HEK293 (cell line): ENCODE measurements around the gene RPL13A.

Experiments
- INSM2 ChIP-seq: fragments of 450-650 bp; formaldehyde crosslinking; IDR thresholded peaks from 2 replicates; pipeline ENCODE4 v1.5.1; 2016; ENCODE audit warnings: missing biosample characterization, missing genetic modification characterization
- MYNN ChIP-seq: fragments of 450-650 bp; formaldehyde crosslinking; IDR thresholded peaks from 2 replicates; pipeline ENCODE4 v1.5.1; 2016; ENCODE audit warnings: missing biosample characterization, missing genetic modification characterization, borderline replicate concordance
- MZF1 ChIP-seq: fragments of 450-650 bp; formaldehyde crosslinking; IDR thresholded peaks from 2 replicates; pipeline ENCODE4 v1.5.1; 2017; ENCODE audit warnings: missing biosample characterization, missing genetic modification characterization, borderline replicate concordance
- RBAK ChIP-seq: fragments of 450-650 bp; formaldehyde crosslinking; IDR thresholded peaks from 2 replicates; pipeline ENCODE4 v1.5.1; 2016; ENCODE audit warnings: missing biosample characterization, missing genetic modification characterization
- YY2 ChIP-seq: fragments of 450-650 bp; formaldehyde crosslinking; IDR thresholded peaks from 2 replicates; pipeline ENCODE4 v1.5.1; 2016; ENCODE audit warnings: missing biosample characterization, missing genetic modification characterization
- ZBTB10 ChIP-seq: fragments of 450-650 bp; formaldehyde crosslinking; IDR thresholded peaks from 2 replicates; pipeline ENCODE4 v1.5.1; 2016; ENCODE audit warnings: missing biosample characterization, missing genetic modification characterization
- ZBTB21 ChIP-seq: fragments of 450-650 bp; formaldehyde crosslinking; IDR thresholded peaks from 2 replicates; pipeline ENCODE4 v1.5.1; 2017; ENCODE audit warnings: missing biosample characterization, missing genetic modification characterization
- ZIC2 ChIP-seq: fragments of 450-650 bp; formaldehyde crosslinking; IDR thresholded peaks from 2 replicates; pipeline ENCODE4 v1.5.1; 2016; ENCODE audit warnings: missing biosample characterization, missing genetic modification characterization
- ZNF169 ChIP-seq: fragments of 450-650 bp; formaldehyde crosslinking; IDR thresholded peaks from 2 replicates; pipeline ENCODE4 v1.5.1; 2016; ENCODE audit warnings: missing biosample characterization, missing genetic modification characterization
- ZNF175 ChIP-seq: fragments of 450-650 bp; formaldehyde crosslinking; IDR thresholded peaks from 2 replicates; pipeline ENCODE4 v1.5.1; 2016; ENCODE audit warnings: missing biosample characterization, missing genetic modification characterization
- ZNF292 ChIP-seq: fragments of 450-650 bp; formaldehyde crosslinking; IDR thresholded peaks from 2 replicates; pipeline ENCODE4 v1.5.1; 2016; ENCODE audit warnings: low read depth, missing biosample characterization, missing genetic modification characterization, borderline replicate concordance
- ZNF398 ChIP-seq: fragments of 450-650 bp; formaldehyde crosslinking; IDR thresholded peaks from 2 replicates; pipeline ENCODE4 v1.5.1; 2017; ENCODE audit warnings: missing biosample characterization, missing genetic modification characterization
- ZNF426 ChIP-seq: fragments of 450-650 bp; formaldehyde crosslinking; IDR thresholded peaks from 2 replicates; pipeline ENCODE4 v1.5.1; 2017; ENCODE audit warnings: missing biosample characterization, missing genetic modification characterization, mild to moderate bottlenecking, inconsistent platforms, moderate library complexity
- ZNF549 ChIP-seq: fragments of 450-650 bp; IDR thresholded peaks from 2 replicates; pipeline ENCODE4 v1.5.1; 2018; ENCODE audit warnings: missing biosample characterization, missing genetic modification characterization, mild to moderate bottlenecking, inconsistent platforms, moderate library complexity
- ZNF555 ChIP-seq: fragments of 450-650 bp; formaldehyde crosslinking; conservative IDR thresholded peaks from 2 replicates; pipeline ENCODE4 v1.5.1; 2017; ENCODE audit warnings: missing biosample characterization, mild to moderate bottlenecking, missing genetic modification characterization, inconsistent platforms
- ZNF560 ChIP-seq: fragments of 450-650 bp; formaldehyde crosslinking; IDR thresholded peaks from 2 replicates; pipeline ENCODE4 v1.5.1; 2017; ENCODE audit warnings: missing biosample characterization, missing genetic modification characterization, borderline replicate concordance
- ZNF624 ChIP-seq: fragments of 450-650 bp; formaldehyde crosslinking; IDR thresholded peaks from 2 replicates; pipeline ENCODE4 v1.5.1; 2017; ENCODE audit warnings: missing biosample characterization, missing genetic modification characterization
- ZNF626 ChIP-seq: fragments of 450-650 bp; sonication (Bioruptor Pico); formaldehyde crosslinking; IDR thresholded peaks from 2 replicates; pipeline ENCODE4 v1.5.1; 2018; ENCODE audit warnings: missing biosample characterization, missing genetic modification characterization, inconsistent platforms
- ZNF660 ChIP-seq: fragments of 450-650 bp; IDR thresholded peaks from 2 replicates; pipeline ENCODE4 v1.5.1; 2018; ENCODE audit warnings: missing biosample characterization, mild to moderate bottlenecking, missing genetic modification characterization
- ZNF707 ChIP-seq: fragments of 450-650 bp; formaldehyde crosslinking; IDR thresholded peaks from 2 replicates; pipeline ENCODE4 v1.5.1; 2016; ENCODE audit warnings: missing biosample characterization, missing genetic modification characterization
- TF ChIP-seq, protein P1 (sequence below): fragments of 450-650 bp; formaldehyde crosslinking; conservative IDR thresholded peaks from 2 replicates; pipeline ENCODE4 v1.5.1; 2016; ENCODE audit warnings: low read depth, missing biosample characterization, missing genetic modification characterization
- TF ChIP-seq, protein P2 (sequence below): fragments of 450-650 bp; formaldehyde crosslinking; IDR thresholded peaks from 2 replicates; pipeline ENCODE4 v1.5.1; 2016; ENCODE audit warnings: missing biosample characterization, missing genetic modification characterization
- TF ChIP-seq, protein P3 (sequence below): fragments of 450-650 bp; formaldehyde crosslinking; optimal IDR thresholded peaks from 2 replicates; pipeline ENCODE3; 2016; ENCODE audit warnings: missing biosample characterization, mild to moderate bottlenecking, missing genetic modification characterization
- TF ChIP-seq, protein P4 (sequence below): fragments of 450-650 bp; IDR thresholded peaks from 2 replicates; pipeline ENCODE4 v1.5.1; 2018; ENCODE audit warnings: missing biosample characterization, mild to moderate bottlenecking, missing genetic modification characterization

RPL13A gene

GRCh38 chr19:49451430-49452181 lies 35.8 kb upstream of the RPL13A start, which contains the start of gene PIH1D1 (continued):
- TF ChIP-seq ZBTB10 (tag by site-specific recombination): peak; percentile 63; the same call in 1 of the 2 replicates
- TF ChIP-seq ZNF175: no peak
- TF ChIP-seq RBAK (tag by site-specific recombination): no peak
- TF ChIP-seq, protein P1, sequence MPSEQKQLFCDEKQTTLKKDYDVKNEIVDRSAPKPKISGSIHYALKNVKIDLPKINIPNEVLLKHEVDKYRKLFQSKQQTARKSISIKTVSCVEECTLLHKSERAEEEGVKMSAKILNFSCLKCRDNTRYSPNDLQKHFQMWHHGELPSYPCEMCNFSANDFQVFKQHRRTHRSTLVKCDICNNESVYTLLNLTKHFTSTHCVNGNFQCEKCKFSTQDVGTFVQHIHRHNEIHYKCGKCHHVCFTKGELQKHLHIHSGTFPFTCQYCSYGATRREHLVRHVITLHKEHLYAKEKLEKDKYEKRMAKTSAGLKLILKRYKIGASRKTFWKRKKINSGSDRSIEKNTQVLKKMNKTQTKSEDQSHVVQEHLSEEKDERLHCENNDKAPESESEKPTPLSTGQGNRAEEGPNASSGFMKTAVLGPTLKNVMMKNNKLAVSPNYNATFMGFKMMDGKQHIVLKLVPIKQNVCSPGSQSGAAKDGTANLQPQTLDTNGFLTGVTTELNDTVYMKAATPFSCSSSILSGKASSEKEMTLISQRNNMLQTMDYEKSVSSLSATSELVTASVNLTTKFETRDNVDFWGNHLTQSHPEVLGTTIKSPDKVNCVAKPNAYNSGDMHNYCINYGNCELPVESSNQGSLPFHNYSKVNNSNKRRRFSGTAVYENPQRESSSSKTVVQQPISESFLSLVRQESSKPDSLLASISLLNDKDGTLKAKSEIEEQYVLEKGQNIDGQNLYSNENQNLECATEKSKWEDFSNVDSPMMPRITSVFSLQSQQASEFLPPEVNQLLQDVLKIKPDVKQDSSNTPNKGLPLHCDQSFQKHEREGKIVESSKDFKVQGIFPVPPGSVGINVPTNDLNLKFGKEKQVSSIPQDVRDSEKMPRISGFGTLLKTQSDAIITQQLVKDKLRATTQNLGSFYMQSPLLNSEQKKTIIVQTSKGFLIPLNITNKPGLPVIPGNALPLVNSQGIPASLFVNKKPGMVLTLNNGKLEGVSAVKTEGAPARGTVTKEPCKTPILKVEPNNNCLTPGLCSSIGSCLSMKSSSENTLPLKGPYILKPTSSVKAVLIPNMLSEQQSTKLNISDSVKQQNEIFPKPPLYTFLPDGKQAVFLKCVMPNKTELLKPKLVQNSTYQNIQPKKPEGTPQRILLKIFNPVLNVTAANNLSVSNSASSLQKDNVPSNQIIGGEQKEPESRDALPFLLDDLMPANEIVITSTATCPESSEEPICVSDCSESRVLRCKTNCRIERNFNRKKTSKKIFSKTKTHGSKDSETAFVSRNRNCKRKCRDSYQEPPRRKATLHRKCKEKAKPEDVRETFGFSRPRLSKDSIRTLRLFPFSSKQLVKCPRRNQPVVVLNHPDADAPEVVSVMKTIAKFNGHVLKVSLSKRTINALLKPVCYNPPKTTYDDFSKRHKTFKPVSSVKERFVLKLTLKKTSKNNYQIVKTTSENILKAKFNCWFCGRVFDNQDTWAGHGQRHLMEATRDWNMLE (tag by site-specific recombination): peak; percentile 54
- TF ChIP-seq ZNF292 (tag by site-specific recombination): no peak
- peak; percentile 47 for TF ChIP-seq YY2 (tag by site-specific recombination)
- TF ChIP-seq, protein P2, sequence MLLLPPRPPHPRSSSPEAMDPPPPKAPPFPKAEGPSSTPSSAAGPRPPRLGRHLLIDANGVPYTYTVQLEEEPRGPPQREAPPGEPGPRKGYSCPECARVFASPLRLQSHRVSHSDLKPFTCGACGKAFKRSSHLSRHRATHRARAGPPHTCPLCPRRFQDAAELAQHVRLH: peak; percentile 98
- TF ChIP-seq ZNF626 (tag by site-specific recombination): no peak
- no peak for TF ChIP-seq INSM2 (tag by site-specific recombination)
- no peak for TF ChIP-seq ZNF707 (tag by site-specific recombination)
- no peak for TF ChIP-seq ZNF555 (tag by site-specific recombination)
- no peak for TF ChIP-seq ZIC2 (tag by site-specific recombination)
- TF ChIP-seq MZF1: no peak
- no peak for TF ChIP-seq MYNN (tag by site-specific recombination)
- peak; percentile 17; the same call in 1 of the 2 replicates for TF ChIP-seq ZBTB21
- TF ChIP-seq ZNF624 (tag by site-specific recombination): no peak
- no peak for TF ChIP-seq ZNF560
- TF ChIP-seq ZNF169 (tag by site-specific recombination): no peak
- no peak for TF ChIP-seq ZNF398 (tag by site-specific recombination)
- TF ChIP-seq ZNF660 (tag by site-specific recombination): no peak
- TF ChIP-seq, protein P3, sequence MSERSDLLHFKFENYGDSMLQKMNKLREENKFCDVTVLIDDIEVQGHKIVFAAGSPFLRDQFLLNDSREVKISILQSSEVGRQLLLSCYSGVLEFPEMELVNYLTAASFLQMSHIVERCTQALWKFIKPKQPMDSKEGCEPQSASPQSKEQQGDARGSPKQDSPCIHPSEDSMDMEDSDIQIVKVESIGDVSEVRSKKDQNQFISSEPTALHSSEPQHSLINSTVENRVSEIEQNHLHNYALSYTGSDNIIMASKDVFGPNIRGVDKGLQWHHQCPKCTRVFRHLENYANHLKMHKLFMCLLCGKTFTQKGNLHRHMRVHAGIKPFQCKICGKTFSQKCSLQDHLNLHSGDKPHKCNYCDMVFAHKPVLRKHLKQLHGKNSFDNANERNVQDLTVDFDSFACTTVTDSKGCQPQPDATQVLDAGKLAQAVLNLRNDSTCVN: no peak
- no peak for TF ChIP-seq ZNF426 (tag by site-specific recombination)
- TF ChIP-seq, protein P4, sequence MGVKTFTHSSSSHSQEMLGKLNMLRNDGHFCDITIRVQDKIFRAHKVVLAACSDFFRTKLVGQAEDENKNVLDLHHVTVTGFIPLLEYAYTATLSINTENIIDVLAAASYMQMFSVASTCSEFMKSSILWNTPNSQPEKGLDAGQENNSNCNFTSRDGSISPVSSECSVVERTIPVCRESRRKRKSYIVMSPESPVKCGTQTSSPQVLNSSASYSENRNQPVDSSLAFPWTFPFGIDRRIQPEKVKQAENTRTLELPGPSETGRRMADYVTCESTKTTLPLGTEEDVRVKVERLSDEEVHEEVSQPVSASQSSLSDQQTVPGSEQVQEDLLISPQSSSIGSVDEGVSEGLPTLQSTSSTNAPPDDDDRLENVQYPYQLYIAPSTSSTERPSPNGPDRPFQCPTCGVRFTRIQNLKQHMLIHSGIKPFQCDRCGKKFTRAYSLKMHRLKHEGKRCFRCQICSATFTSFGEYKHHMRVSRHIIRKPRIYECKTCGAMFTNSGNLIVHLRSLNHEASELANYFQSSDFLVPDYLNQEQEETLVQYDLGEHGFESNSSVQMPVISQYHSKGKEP: no peak
- TF ChIP-seq ZNF549 (tag by site-specific recombination): no peak
